Activated naive CD8-positive, alpha-beta T cell treated with anti-CD3 and anti-CD28 coated beads, Interleukin-2, amount 50 U/mL, for 24 hours (primary cell): Measurements from ENCODE around the gene SHROOM4.

Experiments used
- ATAC-seq: fragments of 150-1000 bp; cut with Tn5 transposase; one replicate; pipeline ENCODE4 v1.10.0; 2021
- DNase-seq: peaks from one replicate; pipeline ENCODE4 v3.0.0; 2021
- H3K27ac Mint-ChIP-seq: one replicate; pipeline ENCODE4 v1.8.0; 2021; ENCODE audit warnings: mild to moderate bottlenecking, mixed read lengths
- H3K27me3 Mint-ChIP-seq: one replicate; pipeline ENCODE4 v1.8.0; 2021; ENCODE audit warnings: mixed read lengths
- H3K36me3 Mint-ChIP-seq: one replicate; pipeline ENCODE4 v1.8.0; 2021; ENCODE audit warnings: low read depth, mixed read lengths
- H3K4me1 Mint-ChIP-seq: one replicate; pipeline ENCODE4 v1.8.0; 2021; ENCODE audit warnings: mixed read lengths
- H3K4me3 Mint-ChIP-seq: one replicate; pipeline ENCODE4 v1.8.0; 2021; ENCODE audit warnings: mild to moderate bottlenecking, moderate library complexity, mixed read lengths
- H3K9me3 Mint-ChIP-seq: one replicate; pipeline ENCODE4 v1.8.0; 2021; ENCODE audit warnings: mixed read lengths

Gene SHROOM4

GRCh38 chrX:50762578-50762977 lies 51.4 kb downstream of the SHROOM4 start:
- DNase-seq, result no peak
- H3K4me1 Mint-ChIP-seq, result no peaks in the 10 kb centered on the region
- no peaks in the 10 kb centered on the region for H3K36me3 Mint-ChIP-seq
- H3K27me3 Mint-ChIP-seq, result peaks cover 4% of the 10 kb centered on the region
- H3K9me3 Mint-ChIP-seq, result no peaks in the 10 kb centered on the region
- no peak for ATAC-seq
- H3K27ac Mint-ChIP-seq, result no peak overlapping the region
- H3K4me3 Mint-ChIP-seq, result no peak overlapping the region

GRCh38 chrX:50756276-50756675 lies 57.7 kb downstream of the SHROOM4 start:
- Mint-ChIP-seq H3K4me1 (no peaks in the 10 kb centered on the region), H3K9me3 (no peaks in the 10 kb centered on the region), H3K4me3 (no peak overlapping the region), H3K36me3 (no peaks in the 10 kb centered on the region), H3K27me3 (no peaks in the 10 kb centered on the region), H3K27ac (no peak overlapping the region)
- no peak for ATAC-seq
- DNase-seq, result no peak

- Mint-ChIP-seq H3K4me3 (no peak overlapping the region), H3K27me3 (no peaks in the 10 kb centered on the region), H3K36me3 (no peaks in the 10 kb centered on the region), H3K4me1 (no peaks in the 10 kb centered on the region), H3K9me3 (no peaks in the 10 kb centered on the region), H3K27ac (no peak overlapping the region)
- ATAC-seq (no peak), DNase-seq (no peak)
These were observed 62.9 kb downstream of the SHROOM4 start for GRCh38 chrX:50751091-50751490.

GRCh38 chrX:50747471-50747900 lies 66.5 kb downstream of the SHROOM4 start:
- no peak for ATAC-seq
- Mint-ChIP-seq H3K9me3 (no peaks in the 10 kb centered on the region), H3K36me3 (no peaks in the 10 kb centered on the region), H3K27me3 (no peaks in the 10 kb centered on the region), H3K4me1 (no peaks in the 10 kb centered on the region), H3K27ac (no peak overlapping the region), H3K4me3 (no peak overlapping the region)
- peak; percentile 1 for DNase-seq

- Mint-ChIP-seq H3K4me3 (no peak overlapping the region), H3K27me3 (peaks cover 4% of the 10 kb centered on the region), H3K4me1 (no peaks in the 10 kb centered on the region), H3K36me3 (no peaks in the 10 kb centered on the region), H3K27ac (no peak overlapping the region), H3K9me3 (no peaks in the 10 kb centered on the region)
- ATAC-seq, result no peak
- DNase-seq, result no peak
These were observed 77.3 kb downstream of the SHROOM4 start for GRCh38 chrX:50736656-50737055.

GRCh38 chrX:50726296-50726695 lies 87.7 kb downstream of the SHROOM4 start:
- no peak for ATAC-seq
- H3K4me1 Mint-ChIP-seq, result no peaks in the 10 kb centered on the region
- no peak overlapping the region for H3K4me3 Mint-ChIP-seq
- no peak overlapping the region for H3K27ac Mint-ChIP-seq
- no peak for DNase-seq
- peaks cover 6% of the 10 kb centered on the region for H3K27me3 Mint-ChIP-seq
- H3K36me3 Mint-ChIP-seq, result no peaks in the 10 kb centered on the region
- no peaks in the 10 kb centered on the region for H3K9me3 Mint-ChIP-seq

GRCh38 chrX:50725310-50725709 lies 88.7 kb downstream of the SHROOM4 start:
- Mint-ChIP-seq H3K4me3 (no peak overlapping the region), H3K9me3 (no peaks in the 10 kb centered on the region), H3K36me3 (no peaks in the 10 kb centered on the region), H3K27ac (no peak overlapping the region), H3K4me1 (no peaks in the 10 kb centered on the region), H3K27me3 (peaks cover 6% of the 10 kb centered on the region)
- no peak for DNase-seq
- no peak for ATAC-seq

GRCh38 chrX:50723006-50723405 lies 91.0 kb downstream of the SHROOM4 start:
- no peak overlapping the region for H3K27ac Mint-ChIP-seq
- H3K36me3 Mint-ChIP-seq, result no peaks in the 10 kb centered on the region
- peaks cover 4% of the 10 kb centered on the region for H3K27me3 Mint-ChIP-seq
- no peak overlapping the region for H3K4me3 Mint-ChIP-seq
- H3K9me3 Mint-ChIP-seq, result no peaks in the 10 kb centered on the region
- DNase-seq (no peak), ATAC-seq (no peak)
- no peaks in the 10 kb centered on the region for H3K4me1 Mint-ChIP-seq

GRCh38 chrX:50721764-50722521 lies 92.1 kb downstream of the SHROOM4 start:
- Mint-ChIP-seq H3K36me3 (no peaks in the 10 kb centered on the region), H3K27me3 (no peaks in the 10 kb centered on the region), H3K27ac (no peak overlapping the region), H3K4me3 (no peak overlapping the region), H3K9me3 (no peaks in the 10 kb centered on the region), H3K4me1 (no peaks in the 10 kb centered on the region)
- ATAC-seq (no peak), DNase-seq (no peak)

- H3K4me1 Mint-ChIP-seq, result no peaks in the 10 kb centered on the region
- no peaks in the 10 kb centered on the region for H3K27me3 Mint-ChIP-seq
- ATAC-seq (no peak), DNase-seq (no peak)
- no peaks in the 10 kb centered on the region for H3K36me3 Mint-ChIP-seq
- H3K27ac Mint-ChIP-seq, result no peak overlapping the region
- H3K4me3 Mint-ChIP-seq, result no peak overlapping the region
- no peaks in the 10 kb centered on the region for H3K9me3 Mint-ChIP-seq
These were observed 94.4 kb downstream of the SHROOM4 start for GRCh38 chrX:50719614-50720013.

- Mint-ChIP-seq H3K4me3 (no peak overlapping the region), H3K27me3 (no peaks in the 10 kb centered on the region), H3K36me3 (no peaks in the 10 kb centered on the region), H3K9me3 (no peaks in the 10 kb centered on the region), H3K27ac (no peak overlapping the region), H3K4me1 (no peaks in the 10 kb centered on the region)
- ATAC-seq (no peak), DNase-seq (no peak)
These were observed 95.2 kb downstream of the SHROOM4 start for GRCh38 chrX:50718776-50719175.

GRCh38 chrX:50716706-50717105 lies 97.3 kb downstream of the SHROOM4 start:
- Mint-ChIP-seq H3K36me3 (no peaks in the 10 kb centered on the region), H3K27ac (no peak overlapping the region), H3K4me1 (no peaks in the 10 kb centered on the region), H3K9me3 (no peaks in the 10 kb centered on the region), H3K4me3 (no peak overlapping the region), H3K27me3 (no peaks in the 10 kb centered on the region)
- DNase-seq, result no peak
- ATAC-seq, result no peak

GRCh38 chrX:50712777-50713176 lies 101.2 kb downstream of the SHROOM4 start:
- no peaks in the 10 kb centered on the region for H3K4me1 Mint-ChIP-seq
- H3K9me3 Mint-ChIP-seq, result no peaks in the 10 kb centered on the region
- no peak overlapping the region for H3K27ac Mint-ChIP-seq
- ATAC-seq (no peak), DNase-seq (no peak)
- H3K27me3 Mint-ChIP-seq, result no peaks in the 10 kb centered on the region
- H3K36me3 Mint-ChIP-seq, result no peaks in the 10 kb centered on the region
- H3K4me3 Mint-ChIP-seq, result no peak overlapping the region

- Mint-ChIP-seq H3K36me3 (no peaks in the 10 kb centered on the region), H3K27me3 (no peaks in the 10 kb centered on the region), H3K4me1 (no peaks in the 10 kb centered on the region), H3K27ac (no peak overlapping the region), H3K9me3 (no peaks in the 10 kb centered on the region), H3K4me3 (no peak overlapping the region)
- no peak for DNase-seq
- no peak for ATAC-seq
These were observed 102.1 kb downstream of the SHROOM4 start for GRCh38 chrX:50711907-50712306.

- Mint-ChIP-seq H3K4me3 (no peak overlapping the region), H3K27me3 (peaks cover 2% of the 10 kb centered on the region), H3K27ac (no peak overlapping the region), H3K4me1 (no peaks in the 10 kb centered on the region), H3K36me3 (no peaks in the 10 kb centered on the region), H3K9me3 (no peaks in the 10 kb centered on the region)
- DNase-seq (no peak), ATAC-seq (no peak)
These were observed 105.9 kb downstream of the SHROOM4 start for GRCh38 chrX:50707955-50708699.
